Endothelial cell (in vitro differentiated cells): ENCODE results near the gene ANKRD13D. TPM values are rescaled to one million over a fixed set of nuclear protein-coding genes. Genes with fewer than 3 reads are reported as not detected.

ENCODE experiments used
- DNase-seq: peaks from one replicate; pipeline ENCODE4 v3.0.0; 2021; ENCODE audit warnings: low spot score
- H3K27ac Mint-ChIP-seq: one replicate; pipeline ENCODE4 v1.8.0; 2021; ENCODE audit warnings: mixed read lengths, inconsistent platforms; ENCODE audit not compliant: unreplicated experiment
- H3K27me3 Mint-ChIP-seq: one replicate; pipeline ENCODE4 v1.8.0; 2021; ENCODE audit warnings: mild to moderate bottlenecking, moderate library complexity, mixed read lengths, inconsistent platforms; ENCODE audit not compliant: unreplicated experiment
- H3K36me3 Mint-ChIP-seq: one replicate; pipeline ENCODE4 v1.8.0; 2021; ENCODE audit warnings: mild to moderate bottlenecking, low read depth, mixed read lengths, inconsistent platforms; ENCODE audit not compliant: unreplicated experiment
- H3K4me1 Mint-ChIP-seq: one replicate; pipeline ENCODE4 v1.8.0; 2021; ENCODE audit warnings: mild to moderate bottlenecking, mixed read lengths, inconsistent platforms; ENCODE audit not compliant: unreplicated experiment
- H3K4me3 Mint-ChIP-seq: one replicate; pipeline ENCODE4 v1.8.0; 2021; ENCODE audit warnings: mild to moderate bottlenecking, mixed read lengths, inconsistent platforms; ENCODE audit not compliant: unreplicated experiment
- H3K9me3 Mint-ChIP-seq: one replicate; pipeline ENCODE4 v1.8.0; 2021; ENCODE audit warnings: mixed read lengths, inconsistent platforms; ENCODE audit not compliant: unreplicated experiment
- total RNA-seq: library from RNA; stranded (reverse); fragmentation: NEBNext Ultra II Directional; extraction: Animal tissue kit (Norgen Biotek cat#: 25700); gene quantifications from one replicate; pipeline ENCODE4 v1.2.1, GENCODE V29; 2021; ENCODE audit not compliant: unreplicated experiment
- TF ChIP-seq, protein P1 (sequence below): fragments of 200-600 bp; sonication (generic); IDR thresholded peaks from one replicate; pipeline ENCODE4 v1.5.0; 2021; ENCODE audit warnings: antibody characterized with exemption; ENCODE audit not compliant: unreplicated experiment

The ANKRD13D gene
- total RNA-seq, 1 donor from 2014 or later, result 65.1 TPM

DNA sequence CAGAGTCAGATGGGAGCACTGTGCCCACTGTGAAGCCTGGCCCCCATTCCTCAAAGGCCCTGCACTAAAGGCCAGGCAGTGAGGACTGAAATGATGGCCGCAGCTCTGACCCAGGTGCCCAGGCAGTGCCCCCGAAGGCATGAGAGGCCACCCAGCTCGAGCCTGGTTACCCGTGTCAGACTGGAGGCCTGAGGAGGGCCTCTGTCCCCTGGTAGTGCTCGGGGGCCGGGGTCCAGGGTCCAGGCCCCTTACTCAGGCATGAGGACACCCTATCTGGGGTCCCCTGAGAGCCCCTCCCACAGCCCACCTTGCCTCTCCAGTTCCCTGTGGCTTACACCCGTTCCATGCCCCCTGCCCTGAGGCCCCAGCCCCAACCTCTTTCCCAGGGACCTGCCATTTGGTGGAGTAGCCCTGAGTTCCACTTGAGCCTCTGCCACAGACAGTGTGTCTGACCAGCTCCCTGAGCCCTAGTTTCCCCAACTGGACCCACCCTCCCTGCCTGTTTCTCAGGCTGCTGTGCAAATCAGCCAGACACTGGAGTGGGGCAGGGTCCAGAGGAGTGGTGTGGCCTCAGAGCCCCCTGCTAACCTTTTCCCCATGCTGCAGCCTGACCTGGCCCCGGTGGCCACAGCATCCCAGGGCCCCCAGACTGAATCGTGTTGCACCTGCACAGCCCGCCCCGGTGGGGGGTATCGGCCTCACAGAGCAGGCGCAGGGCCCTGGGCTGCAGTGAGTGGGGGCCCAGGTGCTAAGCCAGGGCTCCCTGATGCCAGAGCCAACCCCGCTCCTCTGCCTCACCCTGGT, 10.8 kb upstream of the ANKRD13D start:
- peaks cover 34% of the 10 kb centered on the region for H3K4me1 Mint-ChIP-seq
- H3K4me3 Mint-ChIP-seq, result no peak overlapping the region
- H3K27ac Mint-ChIP-seq, result peak overlapping the region; percentile 75
- TF ChIP-seq, protein P1, sequence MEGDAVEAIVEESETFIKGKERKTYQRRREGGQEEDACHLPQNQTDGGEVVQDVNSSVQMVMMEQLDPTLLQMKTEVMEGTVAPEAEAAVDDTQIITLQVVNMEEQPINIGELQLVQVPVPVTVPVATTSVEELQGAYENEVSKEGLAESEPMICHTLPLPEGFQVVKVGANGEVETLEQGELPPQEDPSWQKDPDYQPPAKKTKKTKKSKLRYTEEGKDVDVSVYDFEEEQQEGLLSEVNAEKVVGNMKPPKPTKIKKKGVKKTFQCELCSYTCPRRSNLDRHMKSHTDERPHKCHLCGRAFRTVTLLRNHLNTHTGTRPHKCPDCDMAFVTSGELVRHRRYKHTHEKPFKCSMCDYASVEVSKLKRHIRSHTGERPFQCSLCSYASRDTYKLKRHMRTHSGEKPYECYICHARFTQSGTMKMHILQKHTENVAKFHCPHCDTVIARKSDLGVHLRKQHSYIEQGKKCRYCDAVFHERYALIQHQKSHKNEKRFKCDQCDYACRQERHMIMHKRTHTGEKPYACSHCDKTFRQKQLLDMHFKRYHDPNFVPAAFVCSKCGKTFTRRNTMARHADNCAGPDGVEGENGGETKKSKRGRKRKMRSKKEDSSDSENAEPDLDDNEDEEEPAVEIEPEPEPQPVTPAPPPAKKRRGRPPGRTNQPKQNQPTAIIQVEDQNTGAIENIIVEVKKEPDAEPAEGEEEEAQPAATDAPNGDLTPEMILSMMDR, result no peak
- peaks cover 13% of the 10 kb centered on the region for H3K27me3 Mint-ChIP-seq
- peaks cover 16% of the 10 kb centered on the region for H3K36me3 Mint-ChIP-seq
- no peak for DNase-seq
- H3K9me3 Mint-ChIP-seq, result no peaks in the 10 kb centered on the region

DNA sequence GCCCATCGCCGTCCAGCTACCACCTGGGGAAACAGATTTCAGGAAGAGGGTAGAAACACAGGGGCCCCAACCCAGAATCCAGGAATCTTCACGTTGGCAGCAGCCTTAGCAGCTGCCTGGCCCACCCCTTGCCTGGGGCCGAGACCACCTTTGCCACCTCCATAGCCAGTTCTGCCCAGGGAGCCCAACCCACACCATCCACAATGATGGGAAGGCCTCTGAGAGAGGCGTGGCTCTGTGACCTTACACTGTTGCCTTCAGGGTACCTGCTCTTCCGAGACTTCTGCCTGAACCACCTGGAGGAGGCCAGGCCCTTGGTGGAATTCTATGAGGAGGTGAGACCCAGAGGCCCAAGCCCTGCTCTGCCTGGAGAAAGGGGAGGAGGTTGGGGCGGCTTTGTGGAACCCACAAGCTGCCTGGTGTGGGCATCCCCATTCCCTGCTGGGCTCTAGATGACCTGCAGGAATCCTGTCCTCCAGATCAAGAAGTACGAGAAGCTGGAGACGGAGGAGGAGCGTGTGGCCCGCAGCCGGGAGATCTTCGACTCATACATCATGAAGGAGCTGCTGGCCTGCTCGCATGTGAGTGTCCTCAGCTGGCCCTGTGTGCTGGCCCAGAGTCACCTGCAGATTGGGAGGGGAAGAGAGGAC, 10.0 kb upstream of the ANKRD13D start:
- H3K27ac Mint-ChIP-seq, result no peak overlapping the region
- no peaks in the 10 kb centered on the region for H3K9me3 Mint-ChIP-seq
- H3K36me3 Mint-ChIP-seq, result peaks cover 16% of the 10 kb centered on the region
- H3K4me1 Mint-ChIP-seq, result peaks cover 34% of the 10 kb centered on the region
- H3K4me3 Mint-ChIP-seq, result no peak overlapping the region
- TF ChIP-seq, protein P1, result no peak
- no peak for DNase-seq
- H3K27me3 Mint-ChIP-seq, result peaks cover 13% of the 10 kb centered on the region

DNA sequence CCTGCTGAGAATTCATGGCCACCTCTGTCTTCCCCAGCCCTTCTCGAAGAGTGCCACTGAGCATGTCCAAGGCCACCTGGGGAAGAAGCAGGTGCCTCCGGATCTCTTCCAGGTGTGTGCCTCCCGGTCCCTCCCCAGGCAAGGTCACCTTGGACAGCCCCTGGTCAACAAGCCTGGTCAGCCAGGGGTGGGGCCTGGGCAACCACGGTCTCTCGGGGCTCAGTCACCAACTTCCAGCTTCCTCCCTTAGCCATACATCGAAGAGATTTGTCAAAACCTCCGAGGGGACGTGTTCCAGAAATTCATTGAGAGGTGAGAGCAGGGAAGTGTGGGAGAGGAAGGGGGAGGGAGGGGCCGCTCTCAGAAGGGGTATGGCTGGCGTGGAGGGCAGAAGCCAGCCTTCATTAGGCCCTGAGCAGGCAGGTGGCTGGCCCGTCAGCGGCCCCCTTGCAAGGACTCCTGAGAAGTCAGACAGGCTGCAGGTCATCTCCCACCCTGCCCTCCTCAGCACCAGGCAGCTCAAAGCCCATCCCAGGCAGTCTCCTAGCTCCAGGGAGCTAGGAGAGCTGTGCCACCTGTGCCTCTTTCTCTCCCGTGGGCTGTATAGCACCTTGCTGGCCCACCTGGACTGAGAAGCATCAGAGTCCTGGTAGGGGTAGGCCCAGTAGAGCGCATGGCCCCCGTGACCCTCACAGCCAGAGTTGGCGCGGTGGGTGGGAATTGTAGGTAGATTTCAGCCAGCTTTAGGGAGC, 9.3 kb upstream of the ANKRD13D start:
- no peak for DNase-seq
- peaks cover 30% of the 10 kb centered on the region for H3K4me1 Mint-ChIP-seq
- TF ChIP-seq, protein P1, result no peak
- peaks cover 16% of the 10 kb centered on the region for H3K36me3 Mint-ChIP-seq
- no peak overlapping the region for H3K4me3 Mint-ChIP-seq
- H3K27ac Mint-ChIP-seq, result peak overlapping the region; percentile 72
- peaks cover 13% of the 10 kb centered on the region for H3K27me3 Mint-ChIP-seq
- H3K9me3 Mint-ChIP-seq, result no peaks in the 10 kb centered on the region

DNA sequence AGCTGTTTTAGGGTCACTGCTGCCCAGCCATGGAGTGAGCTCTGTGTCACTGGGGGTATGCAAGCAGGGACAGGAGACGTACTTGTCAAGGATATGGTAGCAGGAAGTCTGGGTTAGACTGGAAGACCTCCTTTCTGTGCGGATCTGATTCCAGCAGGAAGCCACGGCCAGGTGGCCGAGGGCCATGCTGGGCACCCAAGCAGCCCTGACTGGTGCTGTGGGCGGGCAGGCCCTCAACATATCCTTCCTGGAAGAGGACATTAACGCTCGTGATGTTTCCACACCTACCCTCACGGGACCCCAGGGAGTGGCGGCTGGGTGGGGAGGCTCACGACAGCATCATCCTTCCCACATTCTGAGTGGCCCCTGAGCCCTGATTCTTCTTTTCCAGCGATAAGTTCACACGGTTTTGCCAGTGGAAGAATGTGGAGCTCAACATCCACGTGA, 8.7 kb upstream of the ANKRD13D start:
- Mint-ChIP-seq H3K27ac (peak overlapping the region; percentile 72), H3K27me3 (peaks cover 13% of the 10 kb centered on the region), H3K36me3 (peaks cover 16% of the 10 kb centered on the region), H3K4me3 (no peak overlapping the region), H3K4me1 (peaks cover 25% of the 10 kb centered on the region), H3K9me3 (no peaks in the 10 kb centered on the region)
- TF ChIP-seq, protein P1, result no peak
- no peak for DNase-seq
